GM18951 (cell line): ENCODE results near the gene CFAP299.

Source experiments
- POLR2A ChIP-seq: IDR thresholded peaks from 4 replicates; pipeline ENCODE4 v1.6.1; 2011; ENCODE audit warnings: mild to moderate bottlenecking; ENCODE audit not compliant: insufficient read length, insufficient read depth; ENCODE audit errors: extremely low read depth
- in situ Hi-C: fragments of 300-500 bp; cut with MboI; formaldehyde crosslinking; loops from one replicate; pipeline ENCODE4 v1.12.0; 2022; ENCODE audit warnings: low sequenced_read_pairs, mixed read lengths, inconsistent platforms; ENCODE audit not compliant: unreplicated experiment

Gene CFAP299

GRCh38 chr4:80343887-80344286 is 8.4 kb downstream of the CFAP299 start:
- TF ChIP-seq POLR2A, result no peak
- in situ Hi-C loops, result no loop called here

DNA sequence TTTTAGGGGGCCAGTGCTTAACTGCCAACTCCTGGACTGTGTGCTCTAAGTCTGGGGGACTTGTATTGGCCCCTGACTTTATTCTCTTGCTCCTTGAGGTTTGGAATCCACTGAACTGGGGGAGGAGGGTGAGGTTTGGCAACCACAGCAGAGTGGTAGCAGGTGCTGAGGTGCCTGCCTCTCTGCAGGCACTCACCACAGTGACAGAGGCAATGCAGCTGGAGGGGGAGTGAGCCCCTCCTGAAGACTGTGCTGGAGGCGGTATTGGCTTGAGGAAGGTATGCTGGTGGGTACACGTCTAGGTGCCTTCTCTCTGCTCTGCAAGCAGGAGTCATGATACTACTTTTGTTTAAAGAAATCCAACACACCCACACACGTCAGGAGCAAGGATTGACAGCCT is 24.6 kb downstream of the CFAP299 start:
- TF ChIP-seq POLR2A, result no peak
- in situ Hi-C loops, result loop anchor here (25.0 kb wide), 1 partner anchor 977 kb away; no protein-coding TSS in a partner anchor

DNA sequence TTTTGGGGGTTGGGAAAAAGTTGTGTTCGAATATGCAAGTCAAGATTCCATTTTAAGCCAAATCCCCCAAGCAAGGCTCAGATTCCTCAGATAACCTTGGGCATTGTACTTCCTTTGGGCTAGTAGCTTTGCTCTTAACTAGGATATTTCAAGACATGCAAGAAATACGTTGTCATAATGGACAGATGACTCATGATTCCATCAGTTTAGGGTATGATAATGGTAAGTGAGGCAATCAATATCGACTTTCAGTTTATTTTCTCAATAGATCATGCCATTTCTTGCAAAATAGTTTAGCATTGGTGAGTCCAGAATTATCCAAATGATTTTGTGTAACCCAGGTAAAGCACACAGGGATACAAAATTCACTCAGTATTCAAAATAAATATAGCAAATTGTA is 25.4 kb downstream of the CFAP299 start:
- in situ Hi-C loops, result loop anchor here (25.0 kb wide), 1 partner anchor 976 kb away; no protein-coding TSS in a partner anchor
- no peak for TF ChIP-seq POLR2A

DNA sequence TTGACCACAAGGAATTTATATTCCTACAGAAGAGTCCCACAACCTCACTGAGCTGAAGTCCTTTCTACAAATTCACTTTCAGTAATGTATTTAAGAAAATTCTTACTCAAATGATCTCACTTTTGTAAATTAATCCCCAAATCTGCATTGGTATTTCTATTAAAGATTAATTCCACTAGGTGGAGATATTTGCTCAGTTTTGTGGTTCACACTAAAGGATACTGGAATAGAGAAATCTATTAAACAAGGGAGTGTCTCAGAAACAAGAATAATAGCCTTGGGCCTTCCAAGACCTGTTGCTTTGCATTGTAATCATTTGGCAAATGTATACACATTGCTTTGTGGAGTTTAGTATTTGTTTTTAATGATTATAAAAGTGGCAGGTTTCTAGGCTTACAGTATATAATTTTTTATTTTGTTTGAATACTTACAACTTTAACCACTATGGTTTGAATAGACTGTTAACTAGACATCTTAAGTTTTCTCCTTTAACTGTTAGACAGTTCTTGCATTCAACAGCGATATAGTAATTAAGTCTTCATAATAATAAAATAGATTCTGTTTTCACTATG is 25.9 kb downstream of the CFAP299 start:
- in situ Hi-C loops, result loop anchor here (25.0 kb wide), 1 partner anchor 976 kb away; no protein-coding TSS in a partner anchor
- TF ChIP-seq POLR2A, result no peak

DNA sequence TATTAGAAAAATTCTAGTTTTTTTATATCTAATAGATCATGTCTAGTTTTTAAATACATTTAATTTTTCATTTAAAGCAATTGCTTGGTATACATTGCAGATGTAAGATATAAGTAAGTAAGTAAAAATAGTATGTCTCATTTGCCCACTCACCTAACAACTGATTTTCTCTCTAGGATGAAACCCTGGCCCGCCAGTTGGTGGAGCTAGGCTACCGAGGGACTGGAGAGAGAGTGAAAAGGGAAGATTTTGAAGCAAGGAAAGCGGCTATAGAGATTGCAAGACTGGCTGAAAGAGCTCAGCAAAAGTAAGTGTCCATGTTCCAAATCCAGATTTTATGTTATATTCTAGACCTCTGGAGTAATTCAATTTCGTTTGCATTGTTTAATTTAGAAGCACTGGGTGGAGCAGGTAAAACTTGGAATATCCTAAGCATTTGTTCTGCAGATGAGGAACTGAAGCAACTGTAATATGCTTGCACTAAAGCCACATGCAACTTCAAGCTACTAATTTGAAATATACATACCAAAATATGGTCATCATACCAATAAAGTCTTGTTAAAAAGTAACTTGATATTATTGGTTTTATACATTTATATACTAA is 27.1 kb downstream of the CFAP299 start:
- in situ Hi-C loops, result loop anchor here (25.0 kb wide), 1 partner anchor 975 kb away; no protein-coding TSS in a partner anchor

DNA sequence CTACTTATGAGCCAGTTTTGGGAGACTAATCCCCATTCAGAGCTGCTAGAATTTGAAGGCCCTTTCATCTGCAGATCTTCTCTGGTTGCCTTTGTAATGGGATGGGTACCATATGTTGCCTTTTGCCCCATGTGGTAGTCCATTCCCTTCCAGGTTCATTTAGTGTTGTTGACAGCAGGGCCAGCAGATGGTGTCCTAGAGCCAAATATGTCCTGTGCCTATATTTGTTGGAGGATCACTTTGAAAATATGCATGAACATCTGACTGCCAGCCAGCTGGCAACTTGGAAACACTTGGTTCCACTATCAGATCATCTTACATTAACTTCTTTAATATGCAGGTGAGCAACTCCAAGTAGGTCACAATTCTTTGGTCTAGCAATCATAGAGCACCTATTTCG is 30.4 kb downstream of the CFAP299 start:
- no peak for TF ChIP-seq POLR2A
- in situ Hi-C loops, result loop anchor here (25.0 kb wide), 1 partner anchor 971 kb away; no protein-coding TSS in a partner anchor

More for the DNA sequence above, 27.1 kb downstream of the CFAP299 start:
- no peak for TF ChIP-seq POLR2A

GRCh38 chr4:80367737-80368136 is 32.2 kb downstream of the CFAP299 start:
- in situ Hi-C loops, result loop anchor here (25.0 kb wide), 1 partner anchor 970 kb away; no protein-coding TSS in a partner anchor
- no peak for TF ChIP-seq POLR2A

GRCh38 chr4:80370635-80371034 is 35.1 kb downstream of the CFAP299 start:
- in situ Hi-C loops, result loop anchor here (10.0 to 25.0 kb wide), 2 partner anchors 674 to 967 kb away; no protein-coding TSS in a partner anchor
- no peak for TF ChIP-seq POLR2A

GRCh38 chr4:80371046-80371445 is 35.5 kb downstream of the CFAP299 start:
- in situ Hi-C loops, result loop anchor here (10.0 to 25.0 kb wide), 2 partner anchors 674 to 966 kb away; no protein-coding TSS in a partner anchor
- TF ChIP-seq POLR2A, result no peak

DNA sequence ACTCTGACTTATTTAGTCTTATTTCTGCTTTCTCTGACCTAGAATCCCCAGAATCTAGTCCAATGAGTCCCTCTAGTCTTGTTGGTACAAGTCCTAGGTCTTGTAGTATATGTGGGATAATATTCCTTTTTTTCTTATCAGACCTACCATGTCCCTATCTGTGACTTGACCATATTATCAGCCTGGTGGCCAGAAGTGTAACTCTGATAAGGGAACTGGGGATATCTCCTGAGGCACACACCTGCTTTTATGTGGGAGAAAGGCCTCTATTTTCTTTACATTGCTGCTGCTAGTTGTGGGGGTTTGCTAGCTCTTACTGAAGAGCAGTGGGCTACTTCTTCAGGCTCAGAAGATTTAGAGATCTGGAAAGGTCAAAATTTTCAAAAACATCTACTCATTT is 38.6 kb downstream of the CFAP299 start:
- in situ Hi-C loops, result loop anchor here (10.0 to 25.0 kb wide), 2 partner anchors 671 to 963 kb away; no protein-coding TSS in a partner anchor
- no peak for TF ChIP-seq POLR2A

DNA sequence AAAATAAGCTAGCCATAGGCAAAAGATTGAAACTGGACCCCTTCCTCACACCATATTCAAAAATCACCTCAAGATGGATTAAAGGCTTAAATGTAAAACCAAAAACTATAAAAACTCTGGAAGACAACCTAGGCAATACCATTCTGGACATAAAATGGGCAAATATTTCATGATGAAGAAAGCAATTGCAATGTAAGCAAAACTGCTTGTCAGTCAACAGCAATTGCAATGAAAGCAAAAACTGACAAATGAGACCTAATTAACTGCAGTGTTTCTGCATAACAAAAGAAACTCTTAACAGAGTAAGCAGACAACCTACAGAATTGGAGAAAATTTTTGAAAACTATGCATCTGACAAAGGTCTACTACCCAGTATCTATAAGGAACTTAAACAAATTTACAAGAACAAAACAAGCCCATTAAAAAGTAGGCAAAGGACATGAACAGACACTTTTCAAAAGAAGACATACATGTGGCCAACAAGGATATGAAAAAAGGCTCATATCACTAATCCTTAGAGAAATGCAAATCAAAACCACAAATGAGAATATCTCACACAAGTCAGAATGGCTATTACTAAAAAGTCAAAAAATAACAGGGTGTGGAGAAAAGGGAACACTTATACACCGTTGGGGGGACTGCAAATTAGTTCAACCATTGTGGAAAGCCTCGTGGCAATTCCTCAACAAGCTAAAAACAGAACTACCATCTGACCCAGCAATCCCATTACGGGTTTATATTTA is 46.7 kb downstream of the CFAP299 start:
- in situ Hi-C loops, result no loop called here
- TF ChIP-seq POLR2A, result no peak

DNA sequence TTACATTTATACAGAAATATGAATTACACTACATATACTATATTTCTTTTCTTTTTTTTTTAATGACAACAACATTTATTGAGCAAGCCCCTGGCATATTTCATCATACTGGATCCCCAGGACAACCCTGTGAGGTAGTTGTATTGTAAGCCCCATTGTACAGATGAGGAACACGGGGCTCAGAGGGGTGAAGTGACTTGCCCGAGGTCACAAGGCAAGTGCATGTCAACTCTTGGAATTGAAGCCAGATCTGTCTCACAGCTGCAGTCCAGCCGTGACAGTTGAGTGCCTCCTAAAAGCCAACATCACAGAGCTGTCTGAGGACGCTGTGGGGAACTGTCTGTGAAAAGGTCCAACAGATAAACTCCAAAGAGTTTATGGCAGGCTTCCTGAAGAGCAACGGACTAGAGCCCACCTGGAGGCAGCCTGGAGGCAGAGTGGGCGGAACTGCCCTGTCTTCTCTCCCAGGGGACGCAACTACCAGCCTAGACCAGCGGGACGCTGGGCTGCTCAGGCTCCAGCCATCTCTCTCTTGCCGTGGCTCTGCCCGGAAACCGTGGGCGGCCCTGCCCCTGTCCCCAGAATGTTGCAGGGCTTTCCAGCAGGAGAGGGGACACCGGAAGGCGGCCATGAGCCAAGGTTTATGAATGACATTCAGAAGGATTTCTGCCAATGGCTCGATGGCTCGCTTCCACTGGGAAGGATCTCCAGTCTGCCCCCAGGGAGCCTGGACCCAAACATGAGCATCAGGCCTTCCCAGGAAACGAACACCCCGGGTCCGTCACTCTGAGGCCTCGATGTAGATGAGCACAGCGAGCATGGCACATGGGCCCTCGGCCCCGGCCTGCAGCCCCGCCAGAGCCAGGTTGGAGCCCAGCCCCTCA is 50.1 kb downstream of the CFAP299 start:
- TF ChIP-seq POLR2A, result no peak
- in situ Hi-C loops, result no loop called here
